Subcutaneous adipose tissue (tissue), 4 donors: Measurements from ENCODE around the gene SRCIN1. TPM values are rescaled to one million over a fixed set of nuclear protein-coding genes. Genes with fewer than 3 reads are reported as not detected.

Experiments used
- total RNA-seq, 4 donors: library from RNA; depleted of rRNA; stranded (reverse); fragments of >200 nt; gene quantifications; one replicate each; pipeline ENCODE4 v1.1.0, GENCODE V29; 2016
- TF ChIP-seq, protein P1 (sequence below): fragments of 450-650 bp; IDR thresholded peaks from one replicate; pipeline ENCODE4 v1.5.1; 2016; ENCODE audit warnings: low read depth, mild to moderate bottlenecking, control low read depth, antibody characterized with exemption, moderate library complexity

SRCIN1 gene
- total RNA-seq, 4 donors from 2014 or later, result 0.82 to 11.5 (median 4.0) TPM

- TF ChIP-seq, protein P1, sequence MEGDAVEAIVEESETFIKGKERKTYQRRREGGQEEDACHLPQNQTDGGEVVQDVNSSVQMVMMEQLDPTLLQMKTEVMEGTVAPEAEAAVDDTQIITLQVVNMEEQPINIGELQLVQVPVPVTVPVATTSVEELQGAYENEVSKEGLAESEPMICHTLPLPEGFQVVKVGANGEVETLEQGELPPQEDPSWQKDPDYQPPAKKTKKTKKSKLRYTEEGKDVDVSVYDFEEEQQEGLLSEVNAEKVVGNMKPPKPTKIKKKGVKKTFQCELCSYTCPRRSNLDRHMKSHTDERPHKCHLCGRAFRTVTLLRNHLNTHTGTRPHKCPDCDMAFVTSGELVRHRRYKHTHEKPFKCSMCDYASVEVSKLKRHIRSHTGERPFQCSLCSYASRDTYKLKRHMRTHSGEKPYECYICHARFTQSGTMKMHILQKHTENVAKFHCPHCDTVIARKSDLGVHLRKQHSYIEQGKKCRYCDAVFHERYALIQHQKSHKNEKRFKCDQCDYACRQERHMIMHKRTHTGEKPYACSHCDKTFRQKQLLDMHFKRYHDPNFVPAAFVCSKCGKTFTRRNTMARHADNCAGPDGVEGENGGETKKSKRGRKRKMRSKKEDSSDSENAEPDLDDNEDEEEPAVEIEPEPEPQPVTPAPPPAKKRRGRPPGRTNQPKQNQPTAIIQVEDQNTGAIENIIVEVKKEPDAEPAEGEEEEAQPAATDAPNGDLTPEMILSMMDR, result no peak
Measured at GRCh38 chr17:38586788-38587187, 19.0 kb downstream of the SRCIN1 start.

GRCh38 chr17:38585918-38586529 lies 19.7 kb downstream of the SRCIN1 start:
- TF ChIP-seq, protein P1, result no peak

DNA sequence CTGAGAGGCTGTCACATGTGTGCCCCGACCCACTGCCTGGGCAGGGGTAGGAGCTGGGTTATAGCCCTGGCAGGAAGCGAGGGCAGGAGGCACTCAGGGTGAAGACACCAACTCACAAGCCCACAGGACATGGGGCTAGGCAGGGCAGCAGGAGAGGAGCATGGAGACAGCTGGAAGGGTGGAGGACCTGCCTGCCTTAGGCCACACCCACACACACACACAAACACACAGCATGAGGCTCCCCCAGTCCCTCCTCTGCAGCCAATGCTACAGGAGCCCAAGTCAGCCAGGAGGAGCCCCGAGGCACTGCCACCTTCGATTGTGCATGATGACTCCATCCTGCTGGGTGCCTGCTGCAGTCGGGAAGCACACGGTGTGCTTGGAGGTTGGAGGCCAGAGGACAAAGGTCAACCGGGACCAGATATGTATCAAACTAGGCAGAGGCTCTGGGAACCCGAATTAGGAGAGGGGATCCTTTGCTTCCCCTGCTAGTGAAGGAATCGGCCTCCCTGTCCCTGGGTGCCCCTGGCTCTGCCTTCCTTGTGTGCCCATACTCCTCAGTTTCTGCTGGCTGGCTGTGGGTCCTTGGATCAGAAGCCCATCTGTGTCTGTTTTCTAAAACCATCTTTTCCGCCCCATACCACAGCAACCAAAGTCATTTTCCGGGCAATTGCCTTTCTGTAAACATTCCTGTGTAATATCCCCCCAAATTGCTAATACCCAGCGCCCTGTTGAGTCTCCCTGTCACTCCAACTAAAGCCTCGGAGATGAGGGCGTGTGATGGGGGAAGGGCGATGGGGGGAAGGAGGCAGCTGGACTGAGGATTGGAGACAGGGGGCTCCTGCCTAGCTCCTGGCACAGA lies 20.5 kb downstream of the SRCIN1 start:
- TF ChIP-seq, protein P1, result no peak

DNA sequence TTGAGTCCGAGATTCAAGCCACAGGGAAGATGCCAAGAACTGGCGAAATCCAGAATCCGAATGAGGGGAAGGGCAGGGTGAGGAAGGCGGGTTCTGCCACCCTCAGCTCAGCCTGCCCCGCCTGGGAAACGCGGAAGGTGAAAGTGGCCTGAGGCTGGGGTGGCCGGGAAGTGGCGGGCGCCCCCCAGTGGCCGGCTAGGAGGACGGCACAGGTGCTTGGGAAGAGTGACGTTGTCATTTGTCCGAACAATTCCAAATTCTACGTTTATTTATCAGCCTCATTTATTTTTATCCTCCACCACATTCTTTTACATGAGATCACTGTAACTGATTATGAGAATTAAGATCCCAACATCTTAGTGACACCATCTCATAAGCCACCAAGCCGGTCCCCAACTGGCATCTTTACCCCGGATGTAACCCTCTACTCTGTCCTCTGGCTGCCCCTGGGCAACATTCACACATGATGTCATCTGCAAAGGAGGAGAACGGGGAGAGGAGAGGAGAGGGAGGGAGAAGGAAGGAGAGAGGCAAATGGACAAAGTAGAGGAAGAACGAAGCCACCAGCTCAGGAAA lies 21.3 kb downstream of the SRCIN1 start:
- TF ChIP-seq, protein P1, result no peak

GRCh38 chr17:38583828-38584349 lies 21.9 kb downstream of the SRCIN1 start:
- TF ChIP-seq, protein P1, result no peak

DNA sequence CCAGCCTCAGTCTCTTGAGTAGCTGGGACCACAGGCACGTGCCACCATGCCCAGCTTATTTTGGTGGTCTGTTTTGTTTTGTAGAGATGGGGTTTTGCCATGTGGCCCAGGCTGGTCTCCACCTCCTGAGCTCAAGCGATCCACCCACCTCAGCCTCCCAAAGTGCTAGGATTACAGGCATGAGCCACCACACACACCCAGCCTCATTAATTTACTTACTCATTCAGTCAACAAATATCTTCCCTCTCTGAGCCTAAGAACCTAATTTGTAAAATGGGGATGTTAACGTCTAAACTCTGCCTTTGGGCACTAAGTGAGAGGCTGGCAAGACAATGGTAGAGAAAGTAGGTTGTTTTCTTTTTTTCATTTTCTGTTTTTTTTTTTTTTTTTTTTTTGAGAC lies 22.6 kb downstream of the SRCIN1 start:
- TF ChIP-seq, protein P1, result no peak

DNA sequence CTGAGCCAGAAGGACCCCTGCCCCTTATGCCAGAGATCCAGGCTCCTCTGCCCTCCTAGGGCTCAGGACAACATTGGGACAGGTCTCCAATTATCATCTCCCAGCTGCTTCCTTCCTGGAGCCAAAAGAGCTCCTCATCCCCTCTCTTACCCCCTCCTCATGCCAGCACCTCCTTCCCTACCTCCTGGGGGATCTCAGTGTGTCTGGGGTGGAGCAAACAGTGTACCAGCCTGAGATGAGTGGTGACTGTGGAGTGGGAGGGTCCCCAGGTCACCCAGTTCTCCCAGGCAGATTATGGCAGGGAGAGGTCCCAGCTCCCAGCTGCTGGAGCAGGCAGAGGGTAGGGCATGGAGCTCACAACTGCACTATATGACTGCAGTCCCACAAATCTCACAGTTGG lies 23.7 kb downstream of the SRCIN1 start:
- TF ChIP-seq, protein P1, result no peak
